K562 (cell line): ENCODE data around the gene MXRA7. TPM values are rescaled to one million over a fixed set of nuclear protein-coding genes. Genes with fewer than 3 reads are reported as not detected.
A peak's percentile ranks its signal among the peaks of the same experiment; 100 is the strongest.

Experiments
- ATAC-seq: fragments of 200-7000 bp; cut with Tn5 transposase; 3 replicates; pipeline ENCODE4 v1.9.1; 2020; ENCODE audit warnings: moderate library complexity
- BruUV-seq: library from RNA; stranded (reverse); fragments of 400-500 nt; replicated peaks from 2 replicates; lab custom pipeline; 2021; lab: Mats Ljungman, UMichigan
- CTCF ChIA-PET: fragments of 300-600 bp; formaldehyde crosslinking; extraction: SDS; loops from one replicate; lab custom pipeline; 2021; ENCODE audit warnings: low intra/inter-chr PET ratio; lab: Yijun Ruan, JAX
- POLR2A ChIA-PET: fragments of 300-600, 350-650 bp; sonication (Branson Sonifier 250); formaldehyde crosslinking; extraction: SDS; loops from one replicate; lab custom pipeline; 2021; ENCODE audit warnings: antibody characterized with exemption, inconsistent platforms; lab: Yijun Ruan, JAX
- DNase-seq, 4 experiments: peaks; one replicate each; pipeline versions ENCODE4 v3.0.0 to v3.0.0-alpha.2; 2011 to 2018; ENCODE audit warnings: low spot score in 3 of 4, mixed read lengths in 3 of 4; ENCODE audit errors: extremely low read depth in 1 of 4
- FAIRE-seq: peaks from 2 replicates; lab custom pipeline; 2011; peaks lifted over from hg19 to GRCh38; lab: Jason Lieb, UNC
- H2AFZ ChIP-seq: 2 replicates; pipeline ENCODE4 v1.6.0; 2011; ENCODE audit warnings: low read depth, low read length, control low read depth, inconsistent platforms
- H3K27ac ChIP-seq: fragments of 200-600 bp; 3 replicates; pipeline ENCODE4 v1.8.0; 2011; ENCODE audit warnings: low read depth, mild to moderate bottlenecking, control low read depth, inconsistent platforms, low read length, moderate library complexity, mixed read lengths; ENCODE audit errors: extremely low read depth
- H3K27me3 ChIP-seq, 2 experiments: fragments of 300-600 bp in 1 of 2; 2 replicates in 1 of 2; 3 replicates in 1 of 2; pipeline versions ENCODE4 v1.6.0 to v1.8.0; 2011; ENCODE audit warnings: inconsistent platforms in 2 of 2, low read length in 2 of 2, mild to moderate bottlenecking in 1 of 2, mixed read lengths in 1 of 2, moderate library complexity in 1 of 2; ENCODE audit not compliant: control insufficient read depth in 2 of 2, insufficient read depth in 2 of 2
- H3K36me3 ChIP-seq: fragments of 300-600 bp; 3 replicates; pipeline ENCODE4 v1.8.0; 2011; ENCODE audit warnings: mild to moderate bottlenecking, low read length, inconsistent platforms; ENCODE audit not compliant: control insufficient read depth, insufficient read depth
- H3K4me1 ChIP-seq, 2 experiments: fragments of 200-600 bp in 1 of 2; replicated peaks in 1 of 2; 2 replicates in 1 of 2; 3 replicates in 1 of 2; pipeline versions ENCODE4 v1.5.1 to v1.8.0; 2011; ENCODE audit warnings: inconsistent platforms in 2 of 2, low read length in 2 of 2, mild to moderate bottlenecking in 1 of 2, mixed read lengths in 1 of 2, moderate library complexity in 1 of 2; ENCODE audit not compliant: control insufficient read depth in 2 of 2, insufficient read depth in 2 of 2
- H3K4me2 ChIP-seq: 2 replicates; pipeline ENCODE4 v1.6.1; 2011; ENCODE audit warnings: low read length, control low read depth, inconsistent platforms, mixed read lengths; ENCODE audit not compliant: insufficient read depth
- H3K4me3 ChIP-seq: fragments of 200-600 bp; sonication (generic), shearing (Covaris generic); 2 replicates; pipeline ENCODE4 v1.5.1; 2016; ENCODE audit warnings: control low read depth, inconsistent platforms
- H3K79me2 ChIP-seq: fragments of 200-600 bp; 3 replicates; pipeline ENCODE4 v1.8.0; 2011; ENCODE audit warnings: low read length, inconsistent platforms; ENCODE audit not compliant: control insufficient read depth, insufficient read depth
- H3K9ac ChIP-seq, 2 experiments: 2 replicates each; pipeline versions ENCODE4 v1.6.0 to v1.6.1; 2011; ENCODE audit warnings: low read depth in 2 of 2, low read length in 2 of 2, control low read depth in 1 of 2, inconsistent platforms in 1 of 2, mild to moderate bottlenecking in 1 of 2, mixed read lengths in 1 of 2; ENCODE audit not compliant: insufficient read depth in 1 of 2
- H3K9me1 ChIP-seq: one replicate; pipeline ENCODE4 v1.6.0; 2011; ENCODE audit warnings: inconsistent platforms, mild to moderate bottlenecking, low read length, moderate library complexity; ENCODE audit not compliant: control insufficient read depth, insufficient read depth
- H3K9me3 ChIP-seq: replicated peaks from 2 replicates; pipeline ENCODE4 v1.5.1; 2011; ENCODE audit warnings: low read depth, low read length, inconsistent platforms; ENCODE audit not compliant: control insufficient read depth, insufficient read depth
- H4K20me1 ChIP-seq: replicated peaks from 2 replicates; pipeline ENCODE4 v1.6.1; 2011; ENCODE audit warnings: low read length, inconsistent platforms, mixed read lengths; ENCODE audit not compliant: control insufficient read depth, insufficient read depth
- FOSL1 ChIP-seq: fragments of 200-800 bp; sonication (Bioruptor generic); conservative IDR thresholded peaks from 2 replicates; pipeline ENCODE4 v1.6.1; 2016; ENCODE audit warnings: missing genetic modification characterization, missing compliant biosample characterization
- HNRNPUL1 ChIP-seq: fragments of 200-400 bp; formaldehyde crosslinking; IDR thresholded peaks from 2 replicates; pipeline ENCODE4 v1.6.1; 2017; ENCODE audit warnings: low read length
- KHSRP ChIP-seq: fragments of 450-650 bp; IDR thresholded peaks from 2 replicates; pipeline ENCODE4 v1.6.1; 2017
- ZNF77 ChIP-seq: fragments of 250-450 bp; sonication (Bioruptor Pico); IDR thresholded peaks from 2 replicates; pipeline ENCODE4 v1.5.0; 2020
- WGBS: fragments of 100-300 bp; shearing (Covaris generic); methylation state at CpG from one replicate; pipeline ENCODE4 v1.1.6; 2016; ENCODE audit warnings: low coverage, mixed read lengths; ENCODE audit not compliant: insufficient coverage; ENCODE audit errors: missing lambda C conversion rate; 5-methylcytosine and 5-hydroxymethylcytosine counted together
- in situ Hi-C: fragments of 300-500 bp; cut with MboI; formaldehyde crosslinking; loops from 4 replicates; pipeline ENCODE4 v1.15.0; 2018; ENCODE audit warnings: inconsistent platforms, mixed read lengths
- intact Hi-C: fragments of 100-400 bp; cut with micrococcal nuclease; formaldehyde crosslinking; loops from 2 replicates; pipeline ENCODE4 v1.14.2; 2022
- polyA plus RNA-seq, 8 experiments: library from polyadenylated mRNA; depleted of rRNA in 4 of 8; stranded (reverse) in 5 of 8; unstranded in 3 of 8; fragments of >200 nt; fragmentation: Nextera tagmentation in 2 of 8; fragmentation: Illumina TruSeq in 1 of 8; extraction: Ambion mirVana in 2 of 8; extraction: Trizol in 1 of 8; gene quantifications; 2 replicates each; pipeline versions ENCODE4 v1.2.1 to v1.2.3, GENCODE V29; 2011 to 2014; ENCODE audit warnings: inconsistent platforms in 1 of 8, missing spikeins in 1 of 8
- total RNA-seq, 7 experiments: library from RNA; depleted of rRNA in 6 of 7; stranded (reverse); fragments of >200 nt in 6 of 7; fragmentation: Illumina TruSeq in 2 of 7; extraction: Trizol in 2 of 7; gene quantifications; 2 replicates each; pipeline versions ENCODE4 v1.2.1 to v1.2.3, GENCODE V29; 2011 to 2021; ENCODE audit warnings: low replicate concordance in 1 of 7
- TF ChIP-seq, protein P1 (sequence below): fragments of 450-650 bp; conservative IDR thresholded peaks from 2 replicates; pipeline ENCODE4 v1.6.1; 2016; ENCODE audit warnings: missing genetic modification characterization, low read depth, mild to moderate bottlenecking, missing compliant biosample characterization, moderate library complexity
- TF ChIP-seq, protein P2 (sequence below): fragments of 200-600 bp; sonication (generic); IDR thresholded peaks from one replicate; pipeline ENCODE4 v1.6.1; 2012; ENCODE audit warnings: mild to moderate bottlenecking, low read depth, low read length, inconsistent platforms

MXRA7 gene
- total and polyA plus RNA-seq, 9 of the 15 experiments (the other 6 are each of a cell fraction or from before 2014, with no cell fraction given), result 2.6 to 38.4 (median 14.3) TPM

DNA sequence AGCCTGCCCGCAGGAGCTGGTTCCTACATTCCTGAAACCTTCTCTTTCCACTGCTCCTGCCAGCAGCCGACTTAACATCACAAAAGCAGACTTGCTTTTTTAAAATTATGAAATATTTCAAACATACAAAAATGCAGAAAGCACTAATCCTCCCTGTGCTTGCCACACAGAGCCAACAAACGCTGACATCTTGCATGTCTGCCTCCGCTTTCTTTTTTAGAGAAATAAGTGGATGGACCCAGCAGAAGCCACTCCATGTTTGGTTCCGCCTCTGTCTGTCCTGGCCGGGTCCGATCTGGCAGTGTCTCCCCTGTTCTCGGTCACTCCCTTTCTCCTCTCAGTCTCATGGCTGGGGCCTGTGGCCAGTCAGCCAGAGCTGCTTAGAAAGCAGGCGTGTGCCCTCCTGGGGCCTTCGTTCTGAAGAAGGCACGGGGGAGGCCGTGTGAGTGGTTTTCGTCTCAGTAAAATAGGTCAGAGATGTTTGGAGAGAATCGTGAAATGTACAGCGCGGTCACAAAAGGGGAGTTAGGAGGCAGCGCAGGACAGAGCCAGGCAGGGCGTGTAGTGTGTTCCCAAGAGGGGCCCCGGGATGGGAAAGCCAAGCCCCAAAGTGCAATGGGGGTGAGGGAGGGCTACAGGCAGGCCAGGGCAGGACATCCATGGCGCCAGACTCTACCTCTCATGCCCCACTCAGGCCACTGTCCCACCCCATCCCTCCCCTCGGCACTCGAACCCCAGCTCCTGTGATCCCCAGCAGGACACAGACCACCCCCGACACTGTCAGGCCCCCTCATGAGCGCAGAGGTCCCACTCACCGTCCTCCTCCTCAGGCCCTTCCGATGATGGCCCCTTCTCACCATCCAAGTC, 23.2 kb downstream of the MXRA7 start:
- no peaks in the 10 kb centered on the region for H3K27me3 ChIP-seq
- no peak for ATAC-seq
- no peaks in the 10 kb centered on the region for H3K9me3 ChIP-seq
- in situ Hi-C loops (no loop called here), intact Hi-C loops (no loop called here)
- 71% methylated on average over 23 of the region's 26 CpGs for WGBS
- no TSS peak for BruUV-seq
- no peak overlapping the region for H3K9ac ChIP-seq
- peaks cover 11 to 51% of the 10 kb centered on the region in 2 experiments for H3K4me1 ChIP-seq
- FAIRE-seq, result no peak
- no peaks in the 10 kb centered on the region for H3K36me3 ChIP-seq
- no peaks in the 10 kb centered on the region for H3K79me2 ChIP-seq
- H2AFZ ChIP-seq, result no peak overlapping the region
- peak in 1 of 4 experiments; percentile 6 for DNase-seq
- H3K27ac ChIP-seq, result no peak overlapping the region
- POLR2A ChIA-PET, result interaction anchor here (1.3 kb wide), 1 partner anchor 14 kb away, joined by 3 read pairs; no protein-coding TSS in a partner anchor
- H3K4me3 ChIP-seq, result no peak overlapping the region
- H4K20me1 ChIP-seq, result no peaks in the 10 kb centered on the region; the same call in none of the 2 replicates
- no peak overlapping the region for H3K4me2 ChIP-seq
- H3K9me1 ChIP-seq, result no peaks in the 10 kb centered on the region
- CTCF ChIA-PET, result interaction anchor here (0.6 kb wide), 1 partner anchor 39 kb away, joined by 3 read pairs; the partner anchor contains the start of gene JMJD6
- TF ChIP-seq ZNF77 (CRISPR knock-in tag), result no peak
- TF ChIP-seq FOSL1 (tag), result no peak
- TF ChIP-seq, protein P1, sequence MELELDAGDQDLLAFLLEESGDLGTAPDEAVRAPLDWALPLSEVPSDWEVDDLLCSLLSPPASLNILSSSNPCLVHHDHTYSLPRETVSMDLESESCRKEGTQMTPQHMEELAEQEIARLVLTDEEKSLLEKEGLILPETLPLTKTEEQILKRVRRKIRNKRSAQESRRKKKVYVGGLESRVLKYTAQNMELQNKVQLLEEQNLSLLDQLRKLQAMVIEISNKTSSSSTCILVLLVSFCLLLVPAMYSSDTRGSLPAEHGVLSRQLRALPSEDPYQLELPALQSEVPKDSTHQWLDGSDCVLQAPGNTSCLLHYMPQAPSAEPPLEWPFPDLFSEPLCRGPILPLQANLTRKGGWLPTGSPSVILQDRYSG (tag), result no peak
- no peak for TF ChIP-seq KHSRP
- TF ChIP-seq, protein P2, sequence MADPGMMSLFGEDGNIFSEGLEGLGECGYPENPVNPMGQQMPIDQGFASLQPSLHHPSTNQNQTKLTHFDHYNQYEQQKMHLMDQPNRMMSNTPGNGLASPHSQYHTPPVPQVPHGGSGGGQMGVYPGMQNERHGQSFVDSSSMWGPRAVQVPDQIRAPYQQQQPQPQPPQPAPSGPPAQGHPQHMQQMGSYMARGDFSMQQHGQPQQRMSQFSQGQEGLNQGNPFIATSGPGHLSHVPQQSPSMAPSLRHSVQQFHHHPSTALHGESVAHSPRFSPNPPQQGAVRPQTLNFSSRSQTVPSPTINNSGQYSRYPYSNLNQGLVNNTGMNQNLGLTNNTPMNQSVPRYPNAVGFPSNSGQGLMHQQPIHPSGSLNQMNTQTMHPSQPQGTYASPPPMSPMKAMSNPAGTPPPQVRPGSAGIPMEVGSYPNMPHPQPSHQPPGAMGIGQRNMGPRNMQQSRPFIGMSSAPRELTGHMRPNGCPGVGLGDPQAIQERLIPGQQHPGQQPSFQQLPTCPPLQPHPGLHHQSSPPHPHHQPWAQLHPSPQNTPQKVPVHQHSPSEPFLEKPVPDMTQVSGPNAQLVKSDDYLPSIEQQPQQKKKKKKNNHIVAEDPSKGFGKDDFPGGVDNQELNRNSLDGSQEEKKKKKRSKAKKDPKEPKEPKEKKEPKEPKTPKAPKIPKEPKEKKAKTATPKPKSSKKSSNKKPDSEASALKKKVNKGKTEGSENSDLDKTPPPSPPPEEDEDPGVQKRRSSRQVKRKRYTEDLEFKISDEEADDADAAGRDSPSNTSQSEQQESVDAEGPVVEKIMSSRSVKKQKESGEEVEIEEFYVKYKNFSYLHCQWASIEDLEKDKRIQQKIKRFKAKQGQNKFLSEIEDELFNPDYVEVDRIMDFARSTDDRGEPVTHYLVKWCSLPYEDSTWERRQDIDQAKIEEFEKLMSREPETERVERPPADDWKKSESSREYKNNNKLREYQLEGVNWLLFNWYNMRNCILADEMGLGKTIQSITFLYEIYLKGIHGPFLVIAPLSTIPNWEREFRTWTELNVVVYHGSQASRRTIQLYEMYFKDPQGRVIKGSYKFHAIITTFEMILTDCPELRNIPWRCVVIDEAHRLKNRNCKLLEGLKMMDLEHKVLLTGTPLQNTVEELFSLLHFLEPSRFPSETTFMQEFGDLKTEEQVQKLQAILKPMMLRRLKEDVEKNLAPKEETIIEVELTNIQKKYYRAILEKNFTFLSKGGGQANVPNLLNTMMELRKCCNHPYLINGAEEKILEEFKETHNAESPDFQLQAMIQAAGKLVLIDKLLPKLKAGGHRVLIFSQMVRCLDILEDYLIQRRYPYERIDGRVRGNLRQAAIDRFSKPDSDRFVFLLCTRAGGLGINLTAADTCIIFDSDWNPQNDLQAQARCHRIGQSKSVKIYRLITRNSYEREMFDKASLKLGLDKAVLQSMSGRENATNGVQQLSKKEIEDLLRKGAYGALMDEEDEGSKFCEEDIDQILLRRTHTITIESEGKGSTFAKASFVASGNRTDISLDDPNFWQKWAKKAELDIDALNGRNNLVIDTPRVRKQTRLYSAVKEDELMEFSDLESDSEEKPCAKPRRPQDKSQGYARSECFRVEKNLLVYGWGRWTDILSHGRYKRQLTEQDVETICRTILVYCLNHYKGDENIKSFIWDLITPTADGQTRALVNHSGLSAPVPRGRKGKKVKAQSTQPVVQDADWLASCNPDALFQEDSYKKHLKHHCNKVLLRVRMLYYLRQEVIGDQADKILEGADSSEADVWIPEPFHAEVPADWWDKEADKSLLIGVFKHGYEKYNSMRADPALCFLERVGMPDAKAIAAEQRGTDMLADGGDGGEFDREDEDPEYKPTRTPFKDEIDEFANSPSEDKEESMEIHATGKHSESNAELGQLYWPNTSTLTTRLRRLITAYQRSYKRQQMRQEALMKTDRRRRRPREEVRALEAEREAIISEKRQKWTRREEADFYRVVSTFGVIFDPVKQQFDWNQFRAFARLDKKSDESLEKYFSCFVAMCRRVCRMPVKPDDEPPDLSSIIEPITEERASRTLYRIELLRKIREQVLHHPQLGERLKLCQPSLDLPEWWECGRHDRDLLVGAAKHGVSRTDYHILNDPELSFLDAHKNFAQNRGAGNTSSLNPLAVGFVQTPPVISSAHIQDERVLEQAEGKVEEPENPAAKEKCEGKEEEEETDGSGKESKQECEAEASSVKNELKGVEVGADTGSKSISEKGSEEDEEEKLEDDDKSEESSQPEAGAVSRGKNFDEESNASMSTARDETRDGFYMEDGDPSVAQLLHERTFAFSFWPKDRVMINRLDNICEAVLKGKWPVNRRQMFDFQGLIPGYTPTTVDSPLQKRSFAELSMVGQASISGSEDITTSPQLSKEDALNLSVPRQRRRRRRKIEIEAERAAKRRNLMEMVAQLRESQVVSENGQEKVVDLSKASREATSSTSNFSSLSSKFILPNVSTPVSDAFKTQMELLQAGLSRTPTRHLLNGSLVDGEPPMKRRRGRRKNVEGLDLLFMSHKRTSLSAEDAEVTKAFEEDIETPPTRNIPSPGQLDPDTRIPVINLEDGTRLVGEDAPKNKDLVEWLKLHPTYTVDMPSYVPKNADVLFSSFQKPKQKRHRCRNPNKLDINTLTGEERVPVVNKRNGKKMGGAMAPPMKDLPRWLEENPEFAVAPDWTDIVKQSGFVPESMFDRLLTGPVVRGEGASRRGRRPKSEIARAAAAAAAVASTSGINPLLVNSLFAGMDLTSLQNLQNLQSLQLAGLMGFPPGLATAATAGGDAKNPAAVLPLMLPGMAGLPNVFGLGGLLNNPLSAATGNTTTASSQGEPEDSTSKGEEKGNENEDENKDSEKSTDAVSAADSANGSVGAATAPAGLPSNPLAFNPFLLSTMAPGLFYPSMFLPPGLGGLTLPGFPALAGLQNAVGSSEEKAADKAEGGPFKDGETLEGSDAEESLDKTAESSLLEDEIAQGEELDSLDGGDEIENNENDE, result no peak
- no peak for TF ChIP-seq HNRNPUL1
